Measurements from ENCODE around the gene ARG2.

- TF ChIP-seq PHF8 (IDR thresholded peaks at IDR 0.05; ENCODE audit: borderline replicate concordance, low read length) (no peak), NRF1 (conservative IDR thresholded peaks at IDR 0.05 in 1 of 2, IDR thresholded peaks at IDR 0.05 in 1 of 2) (no peak), EP300 (IDR thresholded peaks at IDR 0.05; ENCODE audit: low read length) (no peak), ZNF24 (IDR thresholded peaks at IDR 0.05) (no peak), ZNF274 (IDR thresholded peaks at IDR 0.05; ENCODE audit: borderline replicate concordance, low read depth, low read length) (no peak), MXI1 (IDR thresholded peaks at IDR 0.05; ENCODE audit: low read depth, low read length) (no peak), ZNF263 (CRISPR knock-in tag; IDR thresholded peaks at IDR 0.05; ENCODE audit: borderline replicate concordance) (no peak), CBFB (CRISPR knock-in tag; IDR thresholded peaks at IDR 0.05) (no peak), HNRNPLL (IDR thresholded peaks at IDR 0.05; ENCODE audit: low read depth, low read length, poor library complexity, severe bottlenecking) (no peak), POLR2A (conservative IDR thresholded peaks at IDR 0.05) (no peak)
Measured at GRCh38 chr14:67630938-67631337, 11.2 kb downstream of the ARG2 start.
